Measurements from ENCODE around the gene SLC13A3. TPM values are rescaled to one million over a fixed set of nuclear protein-coding genes. Genes with fewer than 3 reads are reported as not detected.

SLC13A3 gene
- total and polyA plus RNA-seq, 4 donors, result 8.8 to 303 (median 51.6) TPM

Other genes starting within 250 kb of the SLC13A3 start
- 10 to 100 TPM; 60.2 to 65.4 TPM for gene ELMO2, start 244.8 kb downstream of the SLC13A3 start, total RNA-seq
- gene ELMO2, start 244.8 kb downstream of the SLC13A3 start, polyA plus RNA-seq (ENCODE audit: insufficient read length in 2 of 2), result 10 to 100 TPM; 76.3 to 87.8 TPM
- 10 to 100 TPM; 17.6 to 23.7 TPM for gene ZNF334, start 137.9 kb downstream of the SLC13A3 start, total RNA-seq
- gene ZNF334, start 137.9 kb downstream of the SLC13A3 start, polyA plus RNA-seq (ENCODE audit: insufficient read length in 2 of 2), result 10 to 100 TPM; 25.0 to 25.6 TPM
- gene OCSTAMP, start 100.8 kb downstream of the SLC13A3 start, total RNA-seq, result under 1 TPM in 1 of 2 donors, not detected in 1; 0.06 TPM
- under 1 TPM in 1 of 2 donors, not detected in 1; 0.13 TPM for gene OCSTAMP, start 100.8 kb downstream of the SLC13A3 start, polyA plus RNA-seq (ENCODE audit: insufficient read length in 2 of 2)
- 10 to 100 TPM; 22.4 to 35.6 TPM for gene TP53RK, start 38.0 kb upstream of the SLC13A3 start, total RNA-seq
- gene TP53RK, start 38.0 kb upstream of the SLC13A3 start, polyA plus RNA-seq (ENCODE audit: insufficient read length in 2 of 2), result 10 to 100 TPM; 17.6 to 21.4 TPM
- 10 to 100 TPM; 19.5 to 31.1 TPM for gene SLC2A10, start 58.2 kb upstream of the SLC13A3 start, total RNA-seq
- 10 to 100 TPM; 14.6 to 15.2 TPM for gene SLC2A10, start 58.2 kb upstream of the SLC13A3 start, polyA plus RNA-seq (ENCODE audit: insufficient read length in 2 of 2)
- 10 to 100 TPM; 10.7 to 28.2 TPM for gene EYA2, start 243.4 kb upstream of the SLC13A3 start, total RNA-seq
- gene EYA2, start 243.4 kb upstream of the SLC13A3 start, polyA plus RNA-seq (ENCODE audit: insufficient read length in 2 of 2), result 10 to 100 TPM; 21.8 to 32.7 TPM

Measured in spinal cord (tissue), 4 donors.